Esophagus muscularis mucosa (tissue), 4 donors: ENCODE results near the gene RNF19B. TPM values are rescaled to one million over a fixed set of nuclear protein-coding genes. Genes with fewer than 3 reads are reported as not detected.

Experiments
- DNase-seq: peaks from one replicate; pipeline ENCODE4 v3.0.0-alpha.2; 2017; ENCODE audit errors: extremely low spot score
- H3K27ac ChIP-seq, 4 donors: fragments of 200-600 bp; sonication (generic); replicated peaks in 1 of 4; 1 replicate in 3 of 4; 2 replicates in 1 of 4; pipeline ENCODE4 v1.5.1; 2016 to 2019; ENCODE audit warnings: mild to moderate bottlenecking in 1 of 4
- H3K27me3 ChIP-seq, 4 donors: fragments of 200-600 bp; sonication (generic); one replicate each; pipeline versions ENCODE4 v1.5.1 to v1.6.0; 2016 to 2019
- H3K36me3 ChIP-seq, 4 donors: fragments of 200-600 bp; sonication (generic); one replicate each; pipeline ENCODE4 v1.5.1; 2016 to 2019
- H3K4me1 ChIP-seq, 4 donors: fragments of 200-600 bp; sonication (generic); one replicate each; pipeline ENCODE4 v1.5.1; 2016 to 2019
- H3K4me3 ChIP-seq, 4 donors: fragments of 200-600 bp; sonication (generic); 1 replicate in 2 of 4; 2 replicates in 2 of 4; pipeline ENCODE4 v1.5.1; 2016 to 2019; ENCODE audit warnings: mild to moderate bottlenecking in 4 of 4, moderate library complexity in 1 of 4
- H3K9me3 ChIP-seq, 4 donors: fragments of 200-600 bp; sonication (generic); 1 replicate in 3 of 4; 2 replicates in 1 of 4; pipeline ENCODE4 v1.5.1; 2016 to 2019
- EP300 ChIP-seq: sonication (generic); formaldehyde crosslinking; IDR thresholded peaks from one replicate; pipeline ENCODE4 v1.6.1; 2017; ENCODE audit warnings: antibody characterized with exemption
- POLR2A ChIP-seq: fragments of 450-650 bp; IDR thresholded peaks from one replicate; pipeline ENCODE4 v1.6.1; 2017; ENCODE audit warnings: antibody characterized with exemption, moderate library complexity, mild to moderate bottlenecking, low read depth
- POLR2AphosphoS5 ChIP-seq, 2 donors: sonication (generic); formaldehyde crosslinking; IDR thresholded peaks; one replicate each; pipeline ENCODE4 v1.6.1; 2017; ENCODE audit warnings: antibody characterized with exemption in 2 of 2
- WGBS: methylation state at CpG from one replicate; pipeline ENCODE4 v1.1.5; 2018; 5-methylcytosine and 5-hydroxymethylcytosine counted together
- intact Hi-C: fragments of 100-400 bp; cut with DNase I; formaldehyde crosslinking; loops from one replicate; pipeline ENCODE4 v1.15.1; 2023
- total RNA-seq, 4 donors: library from RNA; depleted of rRNA; stranded (reverse); fragments of >200 nt; gene quantifications; one replicate each; pipeline versions ENCODE4 v1.1.0 to v1.2.1, GENCODE V29; 2016
- TF ChIP-seq, protein P1 (sequence below), 3 experiments: fragments of 200-600 bp in 2 of 3; fragments of 450-650 bp in 1 of 3; sonication (generic) in 2 of 3; IDR thresholded peaks; one replicate each; pipeline ENCODE4 v1.5.1; 2017 to 2019; ENCODE audit warnings: antibody characterized with exemption in 3 of 3, mild to moderate bottlenecking in 2 of 3, moderate library complexity in 1 of 3

RNF19B gene
- total RNA-seq, 4 donors from 2014 or later: 16.2 to 32.3 (median 22.7) TPM

DNA sequence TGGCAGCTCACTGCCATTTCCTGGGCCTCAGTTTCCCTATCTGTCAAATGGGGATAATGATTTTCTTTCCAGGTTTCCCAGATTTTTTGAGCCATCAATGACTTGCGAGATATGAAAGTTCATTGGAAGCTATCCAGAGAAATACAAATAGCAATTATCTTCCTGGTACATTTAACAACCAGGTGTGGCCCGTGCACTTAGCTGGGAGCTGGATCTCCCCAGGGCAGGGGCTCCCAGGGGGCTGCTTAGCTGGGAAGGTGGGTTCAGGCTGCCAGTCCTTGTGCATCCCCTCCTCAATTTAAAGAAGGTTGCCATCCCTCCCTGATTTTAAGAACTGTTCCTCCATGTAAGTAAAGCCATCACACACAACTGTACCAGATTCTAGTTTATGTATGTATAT, 59.8 kb downstream of the RNF19B start:
- intact Hi-C loops: no loop called here
- Histone ChIP-seq H3K4me1 (peaks cover 9 to 18% (median 18%) of the 10 kb centered on the region in 4 donors), H3K36me3 (no peaks in the 10 kb centered on the region), H3K27me3 (peaks cover 0 to 7% (median 0%) of the 10 kb centered on the region in 4 donors), H3K4me3 (no peak overlapping the region), H3K27ac (no peak overlapping the region), H3K9me3 (no peaks in the 10 kb centered on the region)
- TF ChIP-seq POLR2A (no peak), EP300 (no peak), POLR2AphosphoS5 (IDR thresholded peaks at IDR 0.05) (no peak)
- TF ChIP-seq, protein P1, sequence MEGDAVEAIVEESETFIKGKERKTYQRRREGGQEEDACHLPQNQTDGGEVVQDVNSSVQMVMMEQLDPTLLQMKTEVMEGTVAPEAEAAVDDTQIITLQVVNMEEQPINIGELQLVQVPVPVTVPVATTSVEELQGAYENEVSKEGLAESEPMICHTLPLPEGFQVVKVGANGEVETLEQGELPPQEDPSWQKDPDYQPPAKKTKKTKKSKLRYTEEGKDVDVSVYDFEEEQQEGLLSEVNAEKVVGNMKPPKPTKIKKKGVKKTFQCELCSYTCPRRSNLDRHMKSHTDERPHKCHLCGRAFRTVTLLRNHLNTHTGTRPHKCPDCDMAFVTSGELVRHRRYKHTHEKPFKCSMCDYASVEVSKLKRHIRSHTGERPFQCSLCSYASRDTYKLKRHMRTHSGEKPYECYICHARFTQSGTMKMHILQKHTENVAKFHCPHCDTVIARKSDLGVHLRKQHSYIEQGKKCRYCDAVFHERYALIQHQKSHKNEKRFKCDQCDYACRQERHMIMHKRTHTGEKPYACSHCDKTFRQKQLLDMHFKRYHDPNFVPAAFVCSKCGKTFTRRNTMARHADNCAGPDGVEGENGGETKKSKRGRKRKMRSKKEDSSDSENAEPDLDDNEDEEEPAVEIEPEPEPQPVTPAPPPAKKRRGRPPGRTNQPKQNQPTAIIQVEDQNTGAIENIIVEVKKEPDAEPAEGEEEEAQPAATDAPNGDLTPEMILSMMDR (IDR thresholded peaks at IDR 0.05): no peak
- 59% methylated on average over 2 of the region's 2 CpGs for WGBS
- no peak for DNase-seq

DNA sequence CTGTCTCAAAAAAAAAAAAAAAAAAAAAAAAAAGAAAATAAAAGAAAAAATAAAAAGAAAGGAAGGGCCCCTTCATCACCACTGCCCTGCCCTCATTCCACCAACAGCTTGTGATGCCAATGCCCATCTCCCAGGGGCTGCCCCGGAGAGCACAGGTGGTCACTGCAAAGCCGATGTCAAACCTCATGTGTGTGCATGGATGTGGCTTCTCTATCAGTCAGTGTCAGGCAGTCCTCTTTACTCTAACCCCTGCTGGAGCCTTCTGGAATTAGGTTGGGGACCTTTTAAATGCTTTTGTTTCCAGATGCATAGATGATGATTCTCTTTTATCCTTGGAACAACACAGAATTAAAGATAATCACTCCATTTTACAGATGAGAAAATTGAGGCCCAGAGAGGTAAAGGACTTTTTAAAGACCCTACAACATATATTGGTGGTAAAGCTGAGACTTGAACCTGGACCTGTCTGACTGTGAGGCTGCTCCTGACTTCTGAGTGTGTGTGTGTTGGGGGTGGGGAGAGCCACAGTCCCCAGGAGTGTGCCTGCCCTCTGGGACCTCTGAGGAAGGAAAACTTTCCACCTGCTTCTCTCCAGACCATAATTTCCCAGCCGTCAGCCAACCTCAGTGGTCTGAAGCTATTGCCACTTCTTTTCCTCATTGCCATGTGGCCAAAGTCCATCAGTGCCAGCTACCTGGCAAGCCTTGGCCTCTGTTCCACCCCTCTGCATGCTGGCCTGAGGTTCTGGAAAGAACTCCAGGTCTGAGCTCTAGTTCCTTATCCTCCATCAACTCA, 60.4 kb downstream of the RNF19B start:
- intact Hi-C loops: no loop called here
- Histone ChIP-seq H3K36me3 (no peaks in the 10 kb centered on the region), H3K4me1 (peaks cover 9 to 18% (median 18%) of the 10 kb centered on the region in 4 donors), H3K27ac (no peak overlapping the region), H3K9me3 (no peaks in the 10 kb centered on the region), H3K27me3 (peaks cover 0 to 7% (median 0%) of the 10 kb centered on the region in 4 donors), H3K4me3 (no peak overlapping the region)
- WGBS: 80% methylated on average over 3 of the region's 3 CpGs
- TF ChIP-seq, protein P1 (IDR thresholded peaks at IDR 0.05): no peak
- TF ChIP-seq POLR2A (no peak), POLR2AphosphoS5 (IDR thresholded peaks at IDR 0.05) (no peak), EP300 (no peak)
- no peak for DNase-seq

DNA sequence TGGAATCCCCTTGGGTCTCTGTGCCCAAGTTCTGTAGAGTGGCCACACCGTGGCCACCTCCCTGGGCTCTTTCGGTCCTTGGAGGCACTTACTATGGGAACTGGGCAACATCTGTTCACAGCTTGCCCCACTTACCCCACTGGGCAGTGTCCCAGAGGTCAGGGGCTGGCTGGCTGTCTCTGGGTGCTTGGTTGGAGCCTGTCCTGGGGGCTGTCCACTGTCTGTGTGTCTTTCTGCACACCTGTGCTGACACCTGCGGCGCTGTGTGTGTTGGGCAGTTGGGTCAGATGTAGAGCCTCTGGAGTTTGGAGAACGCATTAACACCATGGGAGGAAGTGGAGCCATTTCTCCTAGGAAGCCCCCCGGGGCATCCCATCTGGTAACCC, 62.1 kb downstream of the RNF19B start:
- no peak for DNase-seq
- Histone ChIP-seq H3K36me3 (no peaks in the 10 kb centered on the region), H3K9me3 (no peaks in the 10 kb centered on the region), H3K27me3 (peaks cover 0 to 7% (median 0%) of the 10 kb centered on the region in 4 donors), H3K4me1 (peaks cover 9 to 18% (median 18%) of the 10 kb centered on the region in 4 donors), H3K27ac (no peak overlapping the region), H3K4me3 (no peak overlapping the region)
- TF ChIP-seq POLR2AphosphoS5 (IDR thresholded peaks at IDR 0.05): no peak
- TF ChIP-seq, protein P1 (IDR thresholded peaks at IDR 0.05): no peak
- no peak for TF ChIP-seq POLR2A
- TF ChIP-seq EP300: no peak
- 77% methylated on average over 6 of the region's 6 CpGs for WGBS
- intact Hi-C loops: no loop called here

DNA sequence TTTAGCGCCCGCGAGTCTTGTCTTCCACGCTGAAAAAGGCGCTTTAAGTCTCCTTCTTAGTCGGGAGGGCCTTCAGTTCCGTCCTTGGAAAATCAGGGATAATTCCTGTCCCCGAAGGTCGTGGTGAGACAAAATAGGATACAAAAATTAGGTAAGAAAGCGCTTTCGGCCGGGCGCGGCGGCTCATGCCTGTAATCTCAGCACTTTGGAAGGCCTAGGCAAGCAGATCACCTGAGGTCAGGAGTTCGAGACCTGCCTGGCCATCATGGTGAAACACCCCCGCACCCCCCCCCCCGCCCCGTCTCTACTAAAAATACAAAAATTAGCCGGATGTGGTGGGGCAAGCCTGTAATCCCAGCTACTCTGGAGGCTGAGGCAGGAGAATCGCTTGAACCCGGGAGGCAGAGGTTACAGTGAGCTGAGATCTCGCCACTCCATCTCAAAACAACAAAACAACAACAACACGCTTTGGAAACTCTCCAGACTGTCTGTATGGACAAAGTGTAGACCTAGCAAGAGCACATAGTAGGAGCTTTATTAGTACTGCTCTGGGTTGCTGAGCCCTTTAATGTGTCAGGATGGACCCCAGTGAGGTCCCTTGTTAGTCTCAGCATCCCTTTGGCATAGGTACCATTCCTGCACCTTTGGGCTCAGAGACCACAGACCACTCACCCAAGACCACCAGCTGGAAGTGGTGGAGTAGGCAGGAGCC, 62.6 kb downstream of the RNF19B start:
- Histone ChIP-seq H3K36me3 (no peaks in the 10 kb centered on the region), H3K4me1 (peaks cover 9 to 18% (median 18%) of the 10 kb centered on the region in 4 donors), H3K4me3 (peak overlapping the region; percentile 74 to 82 (median 77)), H3K27ac (peak overlapping the region; percentile 33 to 68 (median 59)), H3K27me3 (peaks cover 0 to 7% (median 0%) of the 10 kb centered on the region in 4 donors), H3K9me3 (no peaks in the 10 kb centered on the region)
- 47% methylated on average over 24 of the region's 24 CpGs for WGBS
- intact Hi-C loops: no loop called here
- no peak for DNase-seq
- TF ChIP-seq, protein P1 (IDR thresholded peaks at IDR 0.05): no peak
- TF ChIP-seq EP300 (no peak), POLR2AphosphoS5 (IDR thresholded peaks at IDR 0.05) (no peak), POLR2A (no peak)
